HCT116 (cell line): ENCODE results near the gene PFDN2. TPM values are rescaled to one million over a fixed set of nuclear protein-coding genes. Genes with fewer than 3 reads are reported as not detected.
A peak's percentile ranks its signal among the peaks of the same experiment; 100 is the strongest.

Experiments
- ATAC-seq: fragments of 200-7000 bp; cut with Tn5 transposase; 2 replicates; pipeline ENCODE4 v1.9.1; 2020; ENCODE audit warnings: mild to moderate bottlenecking, moderate library complexity
- BruUV-seq: library from RNA; stranded (reverse); fragments of 400-500 nt; replicated peaks from 2 replicates; lab custom pipeline; 2021; lab: Mats Ljungman, UMichigan
- CTCF ChIA-PET: fragments of 300-600 bp; sonication (Branson Sonifier 250); formaldehyde crosslinking; loops from one replicate; lab custom pipeline; 2021; ENCODE audit warnings: antibody characterized with exemption; lab: Charles Lee
- POLR2A ChIA-PET: fragments of 300-600, 350-600 bp; sonication (Branson Sonifier 250); formaldehyde crosslinking; loops from one replicate; lab custom pipeline; 2021; ENCODE audit warnings: antibody characterized with exemption; lab: Charles Lee
- RAD21 ChIA-PET, 2 experiments: fragments of 300-600 bp; sonication (Branson Sonifier 250); formaldehyde crosslinking; loops; one replicate each; lab custom pipeline; 2023; ENCODE audit warnings: low total read pairs in 2 of 2; ENCODE audit not compliant: uncharacterized antibody in 2 of 2, unreplicated experiment in 2 of 2, low non-redundant PET in 1 of 2; lab: Charles Lee
- DNase-seq: peaks from one replicate; pipeline ENCODE4 v3.0.0-alpha.2; 2010; ENCODE audit warnings: low read depth, low spot score
- H2AFZ ChIP-seq: fragments of 200-600 bp; shearing (Covaris generic), sonication (generic); 2 replicates; pipeline ENCODE4 v1.6.1; 2017; ENCODE audit warnings: low read depth, mixed run types, mixed read lengths, antibody characterized with exemption, low read length; ENCODE audit not compliant: poor library complexity, severe bottlenecking
- H3K27ac ChIP-seq: 2 replicates; pipeline ENCODE4 v1.5.1; 2012; ENCODE audit warnings: low read depth, low read length
- H3K27me3 ChIP-seq: fragments of 200-600 bp; sonication (generic); 2 replicates; pipeline ENCODE4 v1.6.1; 2016; ENCODE audit warnings: mixed run types, low read length, mixed read lengths; ENCODE audit not compliant: insufficient read depth
- H3K36me3 ChIP-seq, 2 experiments: fragments of 200-500 bp in 1 of 2; fragments of 200-600 bp in 1 of 2; sonication (Bioruptor generic) in 1 of 2; sonication (generic) in 1 of 2; 2 replicates each; pipeline versions ENCODE4 v1.5.1 to v1.6.1; 2014 to 2016; ENCODE audit warnings: low read length in 2 of 2, inconsistent platforms in 1 of 2, mixed read lengths in 1 of 2, mixed run types in 1 of 2; ENCODE audit not compliant: insufficient read depth in 2 of 2, control insufficient read depth in 1 of 2
- H3K4me1 ChIP-seq, 2 experiments: fragments of 200-600 bp in 1 of 2; sonication (generic) in 1 of 2; 2 replicates each; pipeline versions ENCODE4 v1.5.1 to v1.6.1; 2012 to 2017; ENCODE audit warnings: low read length in 2 of 2, inconsistent platforms in 1 of 2, mild to moderate bottlenecking in 1 of 2, mixed read lengths in 1 of 2, mixed run types in 1 of 2, moderate library complexity in 1 of 2; ENCODE audit not compliant: insufficient read depth in 2 of 2, control insufficient read depth in 1 of 2
- H3K4me2 ChIP-seq: fragments of 200-600 bp; sonication (generic); 2 replicates; pipeline ENCODE4 v1.6.1; 2017; ENCODE audit warnings: mixed run types, low read length, mixed read lengths
- H3K4me3 ChIP-seq, 2 experiments: fragments of 200-600 bp in 1 of 2; sonication (generic) in 1 of 2; replicated peaks in 1 of 2; 2 replicates each; pipeline ENCODE4 v1.5.1; 2011 to 2016; ENCODE audit warnings: low read length in 2 of 2, control low read depth in 1 of 2, low read depth in 1 of 2, mild to moderate bottlenecking in 1 of 2, mixed read lengths in 1 of 2, mixed run types in 1 of 2
- H3K79me2 ChIP-seq: fragments of 200-600 bp; sonication (generic); 2 replicates; pipeline ENCODE4 v1.6.1; 2017; ENCODE audit warnings: mild to moderate bottlenecking, mixed run types, low read length, moderate library complexity, mixed read lengths; ENCODE audit not compliant: insufficient read depth
- H3K9ac ChIP-seq: fragments of 200-600 bp; sonication (generic); 2 replicates; pipeline ENCODE4 v1.6.1; 2016; ENCODE audit warnings: low read length, mixed read lengths
- H3K9me2 ChIP-seq: fragments of 200-600 bp; sonication (generic), shearing (Covaris generic); 2 replicates; pipeline ENCODE4 v1.6.1; 2017; ENCODE audit warnings: mixed run types, mild to moderate bottlenecking, moderate library complexity; ENCODE audit not compliant: insufficient read depth
- H3K9me3 ChIP-seq, 2 experiments: fragments of 200-500 bp in 1 of 2; fragments of 200-600 bp in 1 of 2; sonication (Bioruptor generic) in 1 of 2; sonication (generic) in 1 of 2; 2 replicates each; pipeline ENCODE4 v1.6.1; 2014 to 2017; ENCODE audit warnings: low read length in 2 of 2, mixed read lengths in 2 of 2, inconsistent platforms in 1 of 2, low read depth in 1 of 2, mild to moderate bottlenecking in 1 of 2, mixed run types in 1 of 2, moderate library complexity in 1 of 2; ENCODE audit not compliant: control insufficient read depth in 1 of 2, insufficient read depth in 1 of 2
- H4K20me1 ChIP-seq: fragments of 200-600 bp; sonication (generic), shearing (Covaris generic); 2 replicates; pipeline ENCODE4 v1.6.1; 2017; ENCODE audit warnings: mixed run types, mild to moderate bottlenecking, moderate library complexity; ENCODE audit not compliant: insufficient read depth
- ATF3 ChIP-seq: IDR thresholded peaks from 2 replicates; pipeline ENCODE4 v1.6.1; 2012
- CBX3 ChIP-seq: IDR thresholded peaks from 2 replicates; pipeline ENCODE4 v1.6.1; 2012; ENCODE audit warnings: low read depth
- CEBPB ChIP-seq: IDR thresholded peaks from 2 replicates; pipeline ENCODE4 v1.6.1; 2012; ENCODE audit warnings: low read depth
- CTCF ChIP-seq, 3 experiments: fragments of 200-600 bp in 1 of 3; sonication (generic) in 1 of 3; IDR thresholded peaks in 2 of 3; conservative IDR thresholded peaks in 1 of 3; 2 replicates each; pipeline ENCODE4 v1.5.1; 2012 to 2017; ENCODE audit warnings: low read depth in 2 of 3, low read length in 2 of 3, antibody characterized with exemption in 1 of 3, borderline replicate concordance in 1 of 3, control low read depth in 1 of 3, mild to moderate bottlenecking in 1 of 3, mixed read lengths in 1 of 3, mixed run types in 1 of 3, moderate library complexity in 1 of 3; ENCODE audit not compliant: insufficient read depth in 1 of 3
- ELF1 ChIP-seq: IDR thresholded peaks from 2 replicates; pipeline ENCODE4 v1.6.1; 2012; ENCODE audit warnings: low read depth, borderline replicate concordance
- EZH2phosphoT487 ChIP-seq: fragments of 200-600 bp; IDR thresholded peaks from 2 replicates; pipeline ENCODE4 v1.6.1; 2018; ENCODE audit warnings: antibody characterized with exemption, borderline replicate concordance
- FOSL1 ChIP-seq: IDR thresholded peaks from 2 replicates; pipeline ENCODE4 v1.6.1; 2012; ENCODE audit warnings: low read depth
- MAX ChIP-seq: IDR thresholded peaks from 2 replicates; pipeline ENCODE4 v1.6.1; 2012
- POLR2A ChIP-seq: IDR thresholded peaks from 2 replicates; pipeline ENCODE4 v1.7.0; 2011; ENCODE audit warnings: borderline replicate concordance; ENCODE audit not compliant: insufficient read depth, insufficient read length; ENCODE audit errors: extremely low read depth
- REST ChIP-seq: IDR thresholded peaks from 2 replicates; pipeline ENCODE4 v1.6.1; 2012; ENCODE audit warnings: low read depth
- SIN3A ChIP-seq: IDR thresholded peaks from 2 replicates; pipeline ENCODE4 v1.6.1; 2012; ENCODE audit warnings: low read depth
- SP1 ChIP-seq: IDR thresholded peaks from 2 replicates; pipeline ENCODE4 v1.6.1; 2012; ENCODE audit warnings: low read depth
- SRF ChIP-seq: IDR thresholded peaks from 2 replicates; pipeline ENCODE4 v1.6.1; 2012; ENCODE audit warnings: low read depth
- TCF7L2 ChIP-seq: IDR thresholded peaks from 2 replicates; pipeline ENCODE4 v1.7.0; 2011; ENCODE audit warnings: borderline replicate concordance, inconsistent platforms; ENCODE audit not compliant: insufficient read depth, insufficient read length; ENCODE audit errors: extremely low read depth
- YY1 ChIP-seq: IDR thresholded peaks from 2 replicates; pipeline ENCODE4 v1.6.1; 2011; ENCODE audit warnings: low read length, low read depth, moderate library complexity, mild to moderate bottlenecking; ENCODE audit not compliant: insufficient replicate concordance; ENCODE audit errors: extremely low read depth
- ZBTB33 ChIP-seq: IDR thresholded peaks from 2 replicates; pipeline ENCODE4 v1.6.1; 2011; ENCODE audit warnings: mild to moderate bottlenecking, low read length, moderate library complexity; ENCODE audit not compliant: insufficient replicate concordance; ENCODE audit errors: extremely low read depth
- ZFX ChIP-seq: fragments of 450-650 bp; IDR thresholded peaks from 2 replicates; pipeline ENCODE4 v1.6.1; 2017
- ZNF274 ChIP-seq: fragments of 200-500 bp; sonication (Bioruptor generic); IDR thresholded peaks from 2 replicates; pipeline ENCODE4 v1.6.1; 2014; ENCODE audit warnings: mild to moderate bottlenecking, low read depth, low read length, inconsistent platforms
- intact Hi-C: fragments of 100-400 bp; cut with micrococcal nuclease; formaldehyde crosslinking; loops from 2 replicates; pipeline ENCODE4 v1.10.0; 2022
- total RNA-seq: library from RNA; stranded (reverse); gene quantifications from one replicate; pipeline ENCODE4 v1.2.1, GENCODE V29; 2021; ENCODE audit not compliant: unreplicated experiment

PFDN2 gene
- total RNA-seq, 1 experiment from 2014 or later, result 179 TPM

- intact Hi-C loops, result no loop called here
- DNase-seq (no peak), ATAC-seq (no peak)
- Histone ChIP-seq H3K9ac (no peak overlapping the region), H3K27ac (no peak overlapping the region), H3K27me3 (no peaks in the 10 kb centered on the region), H3K4me3 (no peak overlapping the region), H4K20me1 (no peaks in the 10 kb centered on the region), H3K9me2 (no peaks in the 10 kb centered on the region), H3K4me1 (peaks cover 38 to 92% of the 10 kb centered on the region in 2 experiments), H3K79me2 (no peaks in the 10 kb centered on the region), H2AFZ (no peak overlapping the region), H3K4me2 (peak overlapping the region; percentile 73), H3K36me3 (no peaks in the 10 kb centered on the region), H3K9me3 (no peaks in the 10 kb centered on the region)
- no peak for TF ChIP-seq SRF
- TF ChIP-seq ZFX, result no peak
- no peak for TF ChIP-seq ZBTB33
- no peak for TF ChIP-seq CBX3
- TF ChIP-seq YY1, result no peak
- no peak for TF ChIP-seq EZH2phosphoT487
- TF ChIP-seq SP1, result no peak
- TF ChIP-seq CTCF (IDR thresholded peaks at IDR 0.05 in 2 of 3, conservative IDR thresholded peaks at IDR 0.05 in 1 of 3; ENCODE audit: borderline replicate concordance in 1 of 3, insufficient read depth in 1 of 3, low read depth in 2 of 3, low read length in 2 of 3), result no peak
- no peak for TF ChIP-seq CEBPB
- no peak for TF ChIP-seq ELF1
- no peak for TF ChIP-seq ATF3
- no peak for TF ChIP-seq FOSL1
- no peak for TF ChIP-seq MAX
- TF ChIP-seq SIN3A, result no peak
- TF ChIP-seq ZNF274, result no peak
- no peak for TF ChIP-seq POLR2A
- TF ChIP-seq REST, result no peak
- no peak for TF ChIP-seq TCF7L2
- CTCF ChIA-PET, result interaction anchor here (0.9 to 2.4 kb wide), 4 partner anchors 12 to 87 kb away, joined by 3 to 9 read pairs (median 4); partner anchors contain the start of gene KLHDC9
- POLR2A ChIA-PET, result interaction anchor here (1.4 kb wide), 1 partner anchor 46 kb away, joined by 4 read pairs; the partner anchor contains the start of gene TSTD1
- no TSS peak for BruUV-seq
- RAD21 ChIA-PET, result no interaction called here
Observed at GRCh38 chr1:161084597-161084988, 33.2 kb downstream of the PFDN2 start.
